ENCODE measurements around the gene CDH4. TPM values are rescaled to one million over a fixed set of nuclear protein-coding genes. Genes with fewer than 3 reads are reported as not detected.

Gene CDH4
- total and polyA plus RNA-seq, 12 donors = 0.04 to 0.25 (median 0.08) TPM; not detected in 5

DNA sequence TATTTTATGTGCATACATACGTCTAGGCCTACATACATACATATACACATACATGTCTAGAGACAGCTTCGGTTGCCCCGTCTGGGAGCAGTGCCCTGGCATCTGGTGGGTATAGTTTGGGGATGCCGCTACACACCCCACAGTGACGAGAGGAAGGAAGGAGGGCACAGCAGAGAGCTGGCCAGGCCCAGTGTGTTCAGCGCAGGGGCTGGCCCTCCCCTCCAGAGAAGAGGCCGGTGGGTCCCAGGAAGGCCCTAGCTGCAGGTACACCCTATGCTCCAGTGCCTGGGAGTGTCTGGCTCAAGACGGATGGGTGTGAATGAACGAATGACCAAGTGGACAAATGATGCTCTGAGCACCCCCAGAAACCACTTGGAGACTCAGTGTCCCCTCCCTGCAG is 284.6 kb downstream of the CDH4 start:
- 85 to 87% methylated on average over 9 of the region's 9 CpGs for WGBS, 2 donors
- intact Hi-C loops (cut with DNase I) = no loop called here

DNA sequence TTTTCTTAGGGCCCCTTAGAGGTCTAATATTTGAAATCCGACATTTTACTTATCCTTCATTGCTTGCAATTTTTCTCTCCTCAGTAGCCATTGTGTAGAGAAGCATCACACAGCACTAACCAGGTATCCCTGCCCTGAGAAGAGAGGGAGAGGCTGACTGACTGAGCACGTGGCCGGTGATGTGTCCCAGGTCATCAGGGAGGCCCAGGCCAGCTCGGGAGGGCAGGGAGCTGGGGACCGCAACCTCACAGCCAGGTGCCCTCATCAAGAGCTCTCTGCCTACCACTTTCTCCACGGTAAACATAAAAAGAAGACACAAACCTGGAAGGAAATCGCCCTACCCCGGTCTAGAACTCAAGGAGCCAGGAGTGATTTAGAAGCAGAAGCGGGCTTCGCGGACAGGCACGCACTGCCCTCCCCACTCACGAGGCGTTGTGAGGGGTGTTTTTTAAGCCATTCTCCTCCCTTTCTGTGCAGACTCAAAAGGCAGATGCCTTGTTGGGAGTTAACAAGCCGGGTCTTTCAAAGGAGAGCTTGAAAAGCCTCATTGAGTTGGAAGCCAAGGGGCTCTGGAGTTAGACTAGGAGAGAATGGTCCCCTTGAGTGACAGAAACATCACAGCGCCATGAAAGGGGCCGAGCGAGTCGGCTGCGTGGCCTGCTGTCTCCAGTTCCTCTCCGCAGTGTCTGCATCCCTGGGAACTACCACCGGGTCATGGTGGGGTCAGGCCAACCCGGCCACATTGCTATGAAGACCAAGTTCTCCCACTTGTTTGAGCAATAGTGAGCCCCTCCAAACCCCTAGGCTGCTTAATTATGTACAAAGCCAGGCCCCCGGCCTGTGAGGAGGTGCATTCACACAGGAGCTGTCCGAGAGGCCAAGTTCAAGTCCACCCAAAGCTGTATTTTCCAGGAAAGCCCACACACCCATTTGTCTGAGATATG is 285.4 kb downstream of the CDH4 start:
- no peaks in the 10 kb centered on the region for H3K36me3 ChIP-seq

More for the DNA sequence above, 284.6 kb downstream of the CDH4 start:
- H3K27me3 ChIP-seq = peaks cover 0 to 42% (median 7%) of the 10 kb centered on the region in 7 donors
- TF ChIP-seq, protein P1, sequence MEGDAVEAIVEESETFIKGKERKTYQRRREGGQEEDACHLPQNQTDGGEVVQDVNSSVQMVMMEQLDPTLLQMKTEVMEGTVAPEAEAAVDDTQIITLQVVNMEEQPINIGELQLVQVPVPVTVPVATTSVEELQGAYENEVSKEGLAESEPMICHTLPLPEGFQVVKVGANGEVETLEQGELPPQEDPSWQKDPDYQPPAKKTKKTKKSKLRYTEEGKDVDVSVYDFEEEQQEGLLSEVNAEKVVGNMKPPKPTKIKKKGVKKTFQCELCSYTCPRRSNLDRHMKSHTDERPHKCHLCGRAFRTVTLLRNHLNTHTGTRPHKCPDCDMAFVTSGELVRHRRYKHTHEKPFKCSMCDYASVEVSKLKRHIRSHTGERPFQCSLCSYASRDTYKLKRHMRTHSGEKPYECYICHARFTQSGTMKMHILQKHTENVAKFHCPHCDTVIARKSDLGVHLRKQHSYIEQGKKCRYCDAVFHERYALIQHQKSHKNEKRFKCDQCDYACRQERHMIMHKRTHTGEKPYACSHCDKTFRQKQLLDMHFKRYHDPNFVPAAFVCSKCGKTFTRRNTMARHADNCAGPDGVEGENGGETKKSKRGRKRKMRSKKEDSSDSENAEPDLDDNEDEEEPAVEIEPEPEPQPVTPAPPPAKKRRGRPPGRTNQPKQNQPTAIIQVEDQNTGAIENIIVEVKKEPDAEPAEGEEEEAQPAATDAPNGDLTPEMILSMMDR (IDR thresholded peaks at IDR 0.05) = no peak
- H3K36me3 ChIP-seq = no peaks in the 10 kb centered on the region
- no peak for DNase-seq
- H3K27ac ChIP-seq = no peak overlapping the region
- ATAC-seq = no peak
- no peaks in the 10 kb centered on the region for H3K4me1 ChIP-seq
- no peaks in the 10 kb centered on the region for H3K9me3 ChIP-seq
- H3K4me3 ChIP-seq = no peak overlapping the region

DNA sequence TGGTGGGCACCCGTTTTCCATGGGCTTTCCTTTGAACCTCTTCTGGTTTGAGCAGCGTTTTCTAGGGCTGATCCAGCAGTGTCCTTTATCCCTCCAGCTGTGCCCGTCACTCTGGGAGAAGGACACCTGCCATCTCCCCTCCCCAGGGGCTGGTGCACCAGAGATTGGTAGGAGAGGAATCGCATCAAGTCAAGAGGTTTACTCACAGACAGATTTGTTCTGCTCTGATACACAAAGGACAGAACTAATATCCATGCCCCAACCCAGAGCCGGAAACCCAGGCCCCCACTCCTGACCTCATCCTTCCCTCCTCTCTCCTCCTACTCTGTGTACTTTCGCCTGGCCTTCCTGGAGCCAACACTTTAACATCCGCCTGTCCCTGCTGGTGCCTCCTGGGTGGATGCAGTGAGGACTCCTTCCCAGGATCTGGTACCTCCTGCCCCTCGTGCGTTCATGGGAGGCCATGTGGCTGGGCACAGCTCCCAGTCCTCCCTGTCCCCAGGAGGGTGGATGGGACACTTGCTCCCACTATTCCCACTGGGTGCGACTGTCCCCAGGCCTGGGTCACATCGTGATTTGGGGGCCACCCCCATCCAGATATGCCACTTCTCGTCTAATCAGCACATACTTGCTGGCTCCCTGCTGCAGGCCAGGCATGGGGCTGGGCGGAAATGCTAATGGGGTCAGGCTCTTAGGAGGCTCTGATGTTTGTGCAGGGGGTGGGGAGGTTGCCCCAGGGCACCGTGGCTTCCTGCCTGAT is 286.3 kb downstream of the CDH4 start:
- TF ChIP-seq, protein P1 (IDR thresholded peaks at IDR 0.05) = no peak
- H3K9me3 ChIP-seq = no peaks in the 10 kb centered on the region
- ATAC-seq (no peak), DNase-seq (no peak)
- no peaks in the 10 kb centered on the region for H3K4me1 ChIP-seq
- H3K27ac ChIP-seq = no peak overlapping the region
- H3K27me3 ChIP-seq = peaks cover 0 to 39% (median 8%) of the 10 kb centered on the region in 7 donors
- H3K4me3 ChIP-seq = no peak overlapping the region
- 66 to 72% methylated on average over 14 of the region's 14 CpGs for WGBS, 2 donors
- intact Hi-C loops (cut with DNase I) = no loop called here
- H3K36me3 ChIP-seq = no peaks in the 10 kb centered on the region

More for the DNA sequence above, 285.4 kb downstream of the CDH4 start:
- ATAC-seq (no peak), DNase-seq (no peak)
- 79 to 82% methylated on average over 25 of the region's 25 CpGs for WGBS, 2 donors
- TF ChIP-seq, protein P1 (IDR thresholded peaks at IDR 0.05) = no peak
- no peaks in the 10 kb centered on the region for H3K9me3 ChIP-seq
- no peaks in the 10 kb centered on the region for H3K4me1 ChIP-seq
- no peak overlapping the region for H3K4me3 ChIP-seq
- intact Hi-C loops (cut with DNase I) = no loop called here
- H3K27ac ChIP-seq = no peak overlapping the region
- peaks cover 0 to 42% (median 10%) of the 10 kb centered on the region in 7 donors for H3K27me3 ChIP-seq

DNA sequence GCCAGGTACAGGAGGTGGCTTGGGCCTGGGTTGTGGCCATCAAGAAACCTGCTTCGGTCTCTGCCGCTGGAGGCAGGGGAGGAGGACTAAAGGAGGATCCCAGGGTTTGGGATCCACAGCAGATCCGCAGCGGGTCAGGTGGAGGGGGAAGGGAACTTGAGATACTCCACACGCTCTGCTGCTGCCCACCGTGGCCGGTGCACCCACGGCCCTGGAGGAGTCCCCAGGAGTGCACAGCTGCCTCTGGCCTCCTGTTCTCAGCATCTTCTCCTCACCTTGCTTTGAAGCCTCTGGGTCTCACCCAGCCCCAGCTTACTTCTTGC is 286.8 kb downstream of the CDH4 start:
- 86 to 90% methylated on average over 8 of the region's 8 CpGs for WGBS, 2 donors
- Histone ChIP-seq H3K27ac (no peak overlapping the region), H3K36me3 (no peaks in the 10 kb centered on the region), H3K4me3 (no peak overlapping the region), H3K4me1 (no peaks in the 10 kb centered on the region), H3K9me3 (no peaks in the 10 kb centered on the region), H3K27me3 (peaks cover 0 to 35% (median 8%) of the 10 kb centered on the region in 7 donors)
- TF ChIP-seq, protein P1 (IDR thresholded peaks at IDR 0.05) = no peak
- intact Hi-C loops (cut with DNase I) = no loop called here
- DNase-seq (no peak), ATAC-seq (no peak)

All from heart right ventricle (tissue), 16 donors.